GM12878 (cell line): ENCODE results near the gene FAM222A. TPM values are rescaled to one million over a fixed set of nuclear protein-coding genes. Genes with fewer than 3 reads are reported as not detected.

Experiments used
- ATAC-seq: fragments of 200-7000 bp; cut with Tn5 transposase; 3 replicates; pipeline ENCODE4 v1.9.1; 2020; ENCODE audit warnings: mild to moderate bottlenecking, moderate library complexity
- BruUV-seq: library from RNA; stranded (reverse); fragments of 400-500 nt; replicated peaks from 2 replicates; lab custom pipeline; 2021; lab: Mats Ljungman, UMichigan
- CTCF ChIA-PET: fragments of 300-600 bp; sonication (Branson Sonifier 250); formaldehyde crosslinking; extraction: SDS; loops from one replicate; lab custom pipeline; 2021; ENCODE audit warnings: inconsistent platforms; lab: Yijun Ruan, JAX
- POLR2A ChIA-PET: fragments of 350-600 bp; formaldehyde crosslinking; extraction: SDS; loops from one replicate; lab custom pipeline; 2021; ENCODE audit warnings: inconsistent platforms; lab: Charles Lee
- RAD21 ChIA-PET: fragments of 300-600 bp; sonication (Branson Sonifier 250); formaldehyde crosslinking; loops from one replicate; lab custom pipeline; 2023; ENCODE audit warnings: antibody characterized with exemption; ENCODE audit not compliant: unreplicated experiment; lab: Charles Lee
- SMC1A ChIA-PET: fragments of 300-600 bp; sonication (Branson Sonifier 250); formaldehyde crosslinking; loops from one replicate; lab custom pipeline; 2023; ENCODE audit not compliant: unreplicated experiment, uncharacterized antibody; lab: Charles Lee
- DNase-seq: peaks from one replicate; pipeline ENCODE4 v3.0.0-alpha.2; 2011; ENCODE audit warnings: low read depth, low spot score
- FAIRE-seq: peaks from 3 replicates; lab custom pipeline; 2011; peaks lifted over from hg19 to GRCh38; lab: Jason Lieb, UNC
- H2AFZ ChIP-seq: 2 replicates; pipeline ENCODE4 v1.6.0; 2011; ENCODE audit warnings: low read depth, low read length, control low read depth; ENCODE audit not compliant: control insufficient read depth
- H3K27ac ChIP-seq: 2 replicates; pipeline ENCODE4 v1.5.1; 2011; ENCODE audit warnings: control low read depth; ENCODE audit not compliant: control insufficient read depth, insufficient read depth
- H3K27me3 ChIP-seq, 2 experiments: replicated peaks in 1 of 2; 2 replicates each; pipeline versions ENCODE4 v1.6.0 to v1.6.1; 2011; ENCODE audit warnings: low read length in 1 of 2; ENCODE audit not compliant: control insufficient read depth in 2 of 2, insufficient read depth in 2 of 2
- H3K36me3 ChIP-seq, 2 experiments: 2 replicates each; pipeline ENCODE4 v1.5.1; 2011; ENCODE audit warnings: low read length in 1 of 2; ENCODE audit not compliant: control insufficient read depth in 2 of 2, insufficient read depth in 2 of 2
- H3K4me1 ChIP-seq: 2 replicates; pipeline ENCODE4 v1.6.1; 2011; ENCODE audit warnings: mild to moderate bottlenecking, low read length, moderate library complexity, mixed read lengths; ENCODE audit not compliant: control insufficient read depth, insufficient read depth
- H3K4me2 ChIP-seq: 2 replicates; pipeline ENCODE4 v1.6.0; 2011; ENCODE audit warnings: control low read depth; ENCODE audit not compliant: control insufficient read depth, insufficient read depth
- H3K4me3 ChIP-seq: fragments of 200-600 bp; sonication (generic); 2 replicates; pipeline ENCODE4 v1.5.1; 2016
- H3K79me2 ChIP-seq: 2 replicates; pipeline ENCODE4 v1.6.0; 2011; ENCODE audit warnings: low read length; ENCODE audit not compliant: control insufficient read depth, insufficient read depth
- H3K9ac ChIP-seq: 2 replicates; pipeline ENCODE4 v1.8.0; 2011; ENCODE audit warnings: low read length, control low read depth, mixed read lengths; ENCODE audit not compliant: control insufficient read depth, insufficient read depth
- H3K9me3 ChIP-seq: replicated peaks from 3 replicates; pipeline ENCODE4 v1.5.1; 2011; ENCODE audit warnings: mild to moderate bottlenecking, low read length; ENCODE audit not compliant: control insufficient read depth, insufficient read depth
- H4K20me1 ChIP-seq: 2 replicates; pipeline ENCODE4 v1.6.0; 2011; ENCODE audit not compliant: control insufficient read depth, insufficient read depth
- BCL3 ChIP-seq: IDR thresholded peaks from 2 replicates; pipeline ENCODE4 v1.6.1; 2011; ENCODE audit warnings: borderline replicate concordance, low read depth, mild to moderate bottlenecking, moderate library complexity, low read length; ENCODE audit not compliant: insufficient read depth, poor library complexity, severe bottlenecking
- BCLAF1 ChIP-seq: fragments of 450-650 bp; IDR thresholded peaks from 2 replicates; pipeline ENCODE4 v1.6.1; 2017; ENCODE audit warnings: antibody characterized with exemption, mild to moderate bottlenecking, moderate library complexity
- BRCA1 ChIP-seq: IDR thresholded peaks from 2 replicates; pipeline ENCODE4 v1.6.1; 2011; ENCODE audit warnings: low read depth, low read length, improper control_type of control experiment
- IRF4 ChIP-seq: IDR thresholded peaks from 2 replicates; pipeline ENCODE4 v1.6.1; 2011; ENCODE audit warnings: low read depth, low read length
- POLR2A ChIP-seq: IDR thresholded peaks from 2 replicates; pipeline ENCODE4 v1.6.1; 2011; ENCODE audit warnings: low read depth, mild to moderate bottlenecking, low read length
- ZBTB40 ChIP-seq: fragments of 450-650 bp; IDR thresholded peaks from 2 replicates; pipeline ENCODE4 v1.6.1; 2016; ENCODE audit warnings: mild to moderate bottlenecking, moderate library complexity, borderline replicate concordance
- ZNF207 ChIP-seq: fragments of 450-650 bp; IDR thresholded peaks from 2 replicates; pipeline ENCODE4 v1.6.1; 2014; ENCODE audit warnings: antibody characterized with exemption, mild to moderate bottlenecking, borderline replicate concordance
- WGBS: methylation state at CpG from one replicate; pipeline ENCODE4 v1.1.6; 2016; ENCODE audit warnings: low lambda C conversion rate; ENCODE audit not compliant: insufficient replicate concordance, insufficient coverage; ENCODE audit errors: missing lambda C conversion rate; 5-methylcytosine and 5-hydroxymethylcytosine counted together
- in situ Hi-C: fragments of 300-500 bp; cut with MboI; formaldehyde crosslinking; loops from 9 replicates; pipeline ENCODE4 v1.14.3; 2018; ENCODE audit warnings: mixed read lengths
- intact Hi-C: fragments of 100-400 bp; cut with micrococcal nuclease; formaldehyde crosslinking; loops from one replicate; pipeline ENCODE4 v1.14.2; 2022; ENCODE audit not compliant: unreplicated experiment
- polyA plus RNA-seq, 11 experiments: library from polyadenylated mRNA; depleted of rRNA in 4 of 11; unstranded in 6 of 11; stranded (reverse) in 5 of 11; fragments of >200 nt; fragmentation: Nextera tagmentation in 4 of 11; fragmentation: Illumina TruSeq in 1 of 11; extraction: Ambion mirVana in 4 of 11; extraction: Trizol in 1 of 11; gene quantifications; 1 replicate in 1 of 11; 2 replicates in 10 of 11; pipeline versions ENCODE4 v1.2.1 to v1.2.3, GENCODE V29; 2011 to 2016; ENCODE audit warnings: inconsistent platforms in 2 of 11, missing spikeins in 2 of 11, low read depth in 1 of 11
- total RNA-seq, 4 experiments: library from RNA; depleted of rRNA in 3 of 4; stranded (reverse); fragments of >200 nt in 3 of 4; fragmentation: Illumina TruSeq in 1 of 4; extraction: Trizol in 1 of 4; gene quantifications; 2 replicates each; pipeline versions ENCODE4 v1.2.1 to v1.2.3, GENCODE V29; 2013 to 2021
- TF ChIP-seq, protein P1 (sequence below): IDR thresholded peaks from 2 replicates; pipeline ENCODE4 v1.6.1; 2011; ENCODE audit warnings: low read depth, mild to moderate bottlenecking, low read length, moderate library complexity, borderline replicate concordance; ENCODE audit errors: extremely low read depth

The FAM222A gene
- total and polyA plus RNA-seq, 10 of the 15 experiments (the other 5 are each of a cell fraction or from before 2014, with no cell fraction given) = 0.04 to 0.49 (median 0.14) TPM; not detected in 3

GRCh38 chr12:109697877-109698468, 15.7 kb upstream of the FAM222A start:
- CTCF ChIA-PET = interaction anchor here (1.3 to 1.8 kb wide), 2 partner anchors 19 to 100 kb away, joined by 3 to 4 read pairs; no protein-coding TSS in a partner anchor

More at GRCh38 chr12:109697877-109698468, 15.7 kb upstream of the FAM222A start:
- Histone ChIP-seq H3K36me3 (no peaks in the 10 kb centered on the region), H3K27ac (no peak overlapping the region), H3K9ac (no peak overlapping the region), H3K9me3 (no peaks in the 10 kb centered on the region), H3K27me3 (peaks cover 0 to 3% of the 10 kb centered on the region in 2 experiments; a peak in 2 of 4 replicates), H3K79me2 (no peaks in the 10 kb centered on the region), H4K20me1 (no peaks in the 10 kb centered on the region)
- DNase-seq (no peak), FAIRE-seq (no peak)
- RAD21 ChIA-PET = no interaction called here
- in situ Hi-C loops = no loop called here
- no TSS peak for BruUV-seq
- POLR2A ChIA-PET = interaction anchor here (0.6 kb wide), 1 partner anchor 355 kb away, joined by 3 read pairs; no protein-coding TSS in a partner anchor
- TF ChIP-seq IRF4 (no peak), ZNF207 (no peak), BCL3 (no peak), BRCA1 (no peak), ZBTB40 (no peak), BCLAF1 (no peak), POLR2A (no peak)
- TF ChIP-seq, protein P1, sequence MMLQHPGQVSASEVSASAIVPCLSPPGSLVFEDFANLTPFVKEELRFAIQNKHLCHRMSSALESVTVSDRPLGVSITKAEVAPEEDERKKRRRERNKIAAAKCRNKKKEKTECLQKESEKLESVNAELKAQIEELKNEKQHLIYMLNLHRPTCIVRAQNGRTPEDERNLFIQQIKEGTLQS = no peak
- TF ChIP-seq, all 136 proteins: peak for 0
- no peak overlapping the region for H3K4me2 ChIP-seq
- H3K4me1 ChIP-seq = no peaks in the 10 kb centered on the region
- SMC1A ChIA-PET = no interaction called here
- ATAC-seq = no peak
- 51% methylated on average over 11 of the region's 11 CpGs for WGBS
- intact Hi-C loops = no loop called here
- no peak overlapping the region for H3K4me3 ChIP-seq
- H2AFZ ChIP-seq = no peak overlapping the region
